ENCODE results near the gene MAST3. TPM values are rescaled to one million over a fixed set of nuclear protein-coding genes. Genes with fewer than 3 reads are reported as not detected.

The MAST3 gene
- total RNA-seq, 2 experiments from 2014 or later: 14.8 to 31.4 TPM

DNA sequence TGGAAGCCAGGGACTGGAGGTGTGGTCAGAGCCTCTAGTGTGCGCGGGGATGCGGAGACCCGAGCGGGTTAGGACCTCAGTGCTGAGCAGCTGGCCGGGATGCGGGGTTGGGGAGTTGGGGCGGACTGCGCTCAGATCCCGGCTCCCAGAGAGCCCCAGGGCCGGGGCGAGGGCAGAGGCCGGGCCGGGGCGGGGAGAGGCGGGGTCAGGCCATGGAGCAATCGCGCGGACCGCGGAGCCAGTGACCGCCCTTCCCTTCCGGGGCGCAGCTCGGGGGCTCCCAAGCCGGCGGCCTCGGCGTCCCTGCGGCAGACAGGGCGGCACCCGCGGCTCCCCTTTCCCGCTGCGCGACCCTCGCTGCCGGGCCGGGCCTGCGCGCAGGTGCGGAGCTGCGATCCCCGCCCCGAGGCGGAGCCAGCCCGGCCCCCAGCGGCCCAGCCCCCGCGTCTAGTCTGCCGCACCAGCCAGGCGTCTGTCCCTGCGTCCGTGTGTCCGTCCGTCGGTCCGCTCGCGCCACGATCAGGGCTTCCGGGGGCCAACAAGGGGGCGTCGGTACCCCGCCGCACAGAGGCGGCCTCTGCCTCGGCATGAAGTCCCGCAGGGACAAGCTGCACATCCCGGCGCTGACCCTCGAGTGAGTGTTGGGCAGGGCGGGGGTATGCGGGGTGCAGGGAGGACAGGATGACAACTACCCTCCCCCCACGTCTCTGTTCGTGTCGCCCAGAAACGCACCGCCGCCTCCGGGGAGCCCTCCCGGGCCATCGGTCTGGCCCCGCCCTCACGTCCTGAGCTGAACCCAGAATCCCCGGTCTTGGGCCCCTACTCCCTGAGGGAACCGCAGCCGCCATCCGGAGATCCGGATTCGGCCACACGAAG lies 12.4 kb downstream of the MAST3 start:
- H2AFZ ChIP-seq (ENCODE audit: low read length): no peak overlapping the region
- TF ChIP-seq, protein P1, sequence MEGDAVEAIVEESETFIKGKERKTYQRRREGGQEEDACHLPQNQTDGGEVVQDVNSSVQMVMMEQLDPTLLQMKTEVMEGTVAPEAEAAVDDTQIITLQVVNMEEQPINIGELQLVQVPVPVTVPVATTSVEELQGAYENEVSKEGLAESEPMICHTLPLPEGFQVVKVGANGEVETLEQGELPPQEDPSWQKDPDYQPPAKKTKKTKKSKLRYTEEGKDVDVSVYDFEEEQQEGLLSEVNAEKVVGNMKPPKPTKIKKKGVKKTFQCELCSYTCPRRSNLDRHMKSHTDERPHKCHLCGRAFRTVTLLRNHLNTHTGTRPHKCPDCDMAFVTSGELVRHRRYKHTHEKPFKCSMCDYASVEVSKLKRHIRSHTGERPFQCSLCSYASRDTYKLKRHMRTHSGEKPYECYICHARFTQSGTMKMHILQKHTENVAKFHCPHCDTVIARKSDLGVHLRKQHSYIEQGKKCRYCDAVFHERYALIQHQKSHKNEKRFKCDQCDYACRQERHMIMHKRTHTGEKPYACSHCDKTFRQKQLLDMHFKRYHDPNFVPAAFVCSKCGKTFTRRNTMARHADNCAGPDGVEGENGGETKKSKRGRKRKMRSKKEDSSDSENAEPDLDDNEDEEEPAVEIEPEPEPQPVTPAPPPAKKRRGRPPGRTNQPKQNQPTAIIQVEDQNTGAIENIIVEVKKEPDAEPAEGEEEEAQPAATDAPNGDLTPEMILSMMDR (conservative IDR thresholded peaks at IDR 0.05; ENCODE audit: low read length): no peak
- CTCF ChIA-PET (ENCODE audit: unreplicated experiment): interaction anchor here (0.5 kb wide), 1 partner anchor 300 kb away, joined by 3 read pairs; no protein-coding TSS in a partner anchor
- H3K4me1 ChIP-seq (ENCODE audit: insufficient read depth, low read length, poor library complexity, severe bottlenecking): peaks cover 62% of the 10 kb centered on the region
- H4K20me1 ChIP-seq (ENCODE audit: insufficient read depth, low read length): no peaks in the 10 kb centered on the region
- peak overlapping the region; percentile 57 for H3K4me3 ChIP-seq (ENCODE audit: low read depth, low read length, poor library complexity, severe bottlenecking)
- DNase-seq (ENCODE audit: low spot score): no peak
- H3K9me2 ChIP-seq (ENCODE audit: insufficient read depth, low read length): no peaks in the 10 kb centered on the region
- H3K36me3 ChIP-seq (ENCODE audit: insufficient read depth, low read length): peaks cover 68% of the 10 kb centered on the region
- peak overlapping the region; percentile 75 for H3K4me2 ChIP-seq (ENCODE audit: low read length)
- 0 out of 2 replicates have a peak, but pooled peaks cover 1% of the 10 kb centered on the region for H3K79me2 ChIP-seq (ENCODE audit: insufficient read depth, low read depth, low read length)
- BruUV-seq (replicated peaks): no TSS peak
- intact Hi-C loops (cut with micrococcal nuclease; ENCODE audit: unreplicated experiment): no loop called here
- POLR2A ChIA-PET: no interaction called here
- H3K27ac ChIP-seq (ENCODE audit: low read depth, low read length, poor library complexity, severe bottlenecking): no peak overlapping the region
- H3K9me3 ChIP-seq (ENCODE audit: low read length): no peaks in the 10 kb centered on the region

DNA sequence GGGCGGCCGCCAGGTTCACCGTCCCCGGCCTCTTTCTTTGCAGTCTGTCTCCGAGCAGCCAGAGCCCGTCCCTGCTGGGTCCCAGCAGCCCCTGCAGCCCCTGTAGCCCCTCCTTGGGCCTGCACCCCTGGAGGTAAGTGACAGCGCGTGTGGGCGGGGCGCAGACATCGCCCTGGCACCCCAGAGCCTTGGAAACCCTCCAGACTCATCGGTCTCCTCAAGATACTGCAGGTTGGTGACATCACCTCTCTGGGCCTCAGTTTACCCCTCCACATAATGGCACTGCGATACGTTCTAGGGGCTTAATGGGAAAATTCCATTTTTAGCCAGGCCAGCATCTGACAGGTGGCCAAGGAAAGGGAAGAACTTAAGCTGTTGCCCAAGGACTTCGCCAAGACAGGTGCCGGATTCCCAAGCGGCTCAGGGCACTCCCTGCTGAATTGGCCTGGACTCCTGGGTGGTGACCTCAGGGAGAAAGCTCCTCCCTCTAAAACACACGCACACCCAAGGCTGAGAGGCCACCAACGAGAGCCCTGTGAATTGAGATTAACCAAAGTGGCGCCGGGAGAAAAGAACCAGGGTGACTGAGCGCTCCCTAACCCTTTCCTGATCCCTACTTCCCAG lies 13.1 kb downstream of the MAST3 start:
- Histone ChIP-seq H3K9me3 (ENCODE audit: low read length) (no peaks in the 10 kb centered on the region), H2AFZ (ENCODE audit: low read length) (no peak overlapping the region), H3K4me1 (ENCODE audit: insufficient read depth, low read length, poor library complexity, severe bottlenecking) (peaks cover 55% of the 10 kb centered on the region), H3K4me2 (ENCODE audit: low read length) (peak overlapping the region; percentile 75; the same call in 1 of the 2 replicates), H3K9me2 (ENCODE audit: insufficient read depth, low read length) (no peaks in the 10 kb centered on the region), H4K20me1 (ENCODE audit: insufficient read depth, low read length) (no peaks in the 10 kb centered on the region), H3K4me3 (ENCODE audit: low read depth, low read length, poor library complexity, severe bottlenecking) (no peak overlapping the region), H3K27ac (ENCODE audit: low read depth, low read length, poor library complexity, severe bottlenecking) (no peak overlapping the region), H3K79me2 (ENCODE audit: insufficient read depth, low read depth, low read length) (no peaks in the 10 kb centered on the region), H3K36me3 (ENCODE audit: insufficient read depth, low read length) (peaks cover 74% of the 10 kb centered on the region)
- CTCF ChIA-PET (ENCODE audit: unreplicated experiment): interaction anchor here (0.5 kb wide), 1 partner anchor 300 kb away, joined by 3 read pairs; no protein-coding TSS in a partner anchor
- POLR2A ChIA-PET: no interaction called here
- no peak for DNase-seq (ENCODE audit: low spot score)
- BruUV-seq (replicated peaks): no TSS peak
- TF ChIP-seq, protein P1 (conservative IDR thresholded peaks at IDR 0.05; ENCODE audit: low read length): no peak
- no peak for TF ChIP-seq EZH2phosphoT487 (IDR thresholded peaks at IDR 0.05; ENCODE audit: borderline replicate concordance, low read depth, low read length)
- intact Hi-C loops (cut with micrococcal nuclease; ENCODE audit: unreplicated experiment): no loop called here
